Right cardiac atrium (tissue), 5 donors: Measurements from ENCODE around the gene KISS1R. TPM values are rescaled to one million over a fixed set of nuclear protein-coding genes. Genes with fewer than 3 reads are reported as not detected.
A peak's percentile ranks its signal among the peaks of the same experiment; 100 is the strongest.

Experiments used
- ATAC-seq, 2 donors: fragments of 200-7000 bp; cut with Tn5 transposase; one replicate each; pipeline versions ENCODE4 v1.8.0 to v1.9.1; 2020; ENCODE audit warnings: moderate library complexity in 2 of 2, mild to moderate bottlenecking in 1 of 2
- DNase-seq, 3 donors: peaks; one replicate each; pipeline ENCODE4 v3.0.0-alpha.2; 2020
- H3K27ac ChIP-seq: one replicate; pipeline ENCODE4 v1.5.1; 2013; ENCODE audit warnings: mild to moderate bottlenecking, low read length, control low read depth, moderate library complexity
- H3K27me3 ChIP-seq: one replicate; pipeline ENCODE4 v1.6.1; 2013; ENCODE audit not compliant: control insufficient read depth, insufficient read depth
- H3K4me1 ChIP-seq: one replicate; pipeline ENCODE4 v1.6.1; 2013; ENCODE audit warnings: low read length; ENCODE audit not compliant: control insufficient read depth, insufficient read depth
- H3K4me3 ChIP-seq: one replicate; pipeline ENCODE4 v1.5.1; 2013; ENCODE audit warnings: low read length, control low read depth
- H3K9me3 ChIP-seq: one replicate; pipeline ENCODE4 v1.6.1; 2013; ENCODE audit warnings: low read length; ENCODE audit not compliant: control insufficient read depth
- WGBS: extraction: QIAGEN DNeasy Blood & Tissue Kit; methylation state at CpG from one replicate; pipeline ENCODE4 v1.1.7; 2013; 5-methylcytosine and 5-hydroxymethylcytosine counted together
- intact Hi-C, 4 donors: fragments of 100-400 bp; cut with DNase I; formaldehyde crosslinking; loops; one replicate each; pipeline versions ENCODE4 v1.11.0 to v1.14.0; 2022 to 2023
- polyA plus RNA-seq: library from polyadenylated mRNA; stranded (reverse); fragments of 200-250 nt; gene quantifications from one replicate; pipeline ENCODE4 v1.2.3, GENCODE V29; 2013
- total RNA-seq, 4 donors: library from RNA; stranded (reverse); fragmentation: NEBNext Ultra II Directional; extraction: Animal tissue kit (Norgen Biotek cat#: 25700); gene quantifications; one replicate each; pipeline ENCODE4 v1.2.1, GENCODE V29; 2021
- donor health status: healthy with polysubstance abuse.
- donor health status: DM: no; HTN: yes; CAD: no.
- donor health status: DM: no; HTN: no; CAD: no.
- donor health status: DM: no; HTN: yes; CAD: no; lungs with severe emphysema.
- donor health status: DM: yes; HTN: yes; CAD: no.

The KISS1R gene
- total and polyA plus RNA-seq, 5 donors, result not detected

DNA sequence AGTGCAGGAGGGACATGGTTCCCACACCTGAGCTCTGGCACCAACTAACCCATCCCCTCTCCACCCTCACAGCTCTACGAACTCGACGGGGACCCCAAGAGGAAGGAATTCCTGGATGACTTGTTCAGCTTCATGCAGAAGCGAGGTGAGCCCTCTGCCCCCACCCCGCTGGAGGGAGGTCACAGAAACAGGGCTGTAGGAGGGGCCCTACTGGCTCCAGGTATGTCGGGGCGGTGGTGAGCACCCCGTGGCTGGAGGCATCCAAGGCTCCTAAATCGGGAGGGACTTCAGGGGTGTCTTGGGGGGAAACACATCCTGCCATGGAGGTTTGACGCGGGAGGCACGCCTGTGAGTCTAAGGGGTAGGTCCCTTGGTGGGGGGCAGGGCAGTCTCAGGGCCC lies 42.9 kb downstream of the KISS1R start:
- no peaks in the 10 kb centered on the region for H3K9me3 ChIP-seq
- no peak for ATAC-seq
- WGBS, result 68% methylated on average over 12 of the region's 12 CpGs
- H3K27me3 ChIP-seq, result no peaks in the 10 kb centered on the region
- intact Hi-C loops, result no loop called here
- DNase-seq, result no peak
- no peaks in the 10 kb centered on the region for H3K4me1 ChIP-seq
- no peak overlapping the region for H3K27ac ChIP-seq
- no peak overlapping the region for H3K4me3 ChIP-seq

DNA sequence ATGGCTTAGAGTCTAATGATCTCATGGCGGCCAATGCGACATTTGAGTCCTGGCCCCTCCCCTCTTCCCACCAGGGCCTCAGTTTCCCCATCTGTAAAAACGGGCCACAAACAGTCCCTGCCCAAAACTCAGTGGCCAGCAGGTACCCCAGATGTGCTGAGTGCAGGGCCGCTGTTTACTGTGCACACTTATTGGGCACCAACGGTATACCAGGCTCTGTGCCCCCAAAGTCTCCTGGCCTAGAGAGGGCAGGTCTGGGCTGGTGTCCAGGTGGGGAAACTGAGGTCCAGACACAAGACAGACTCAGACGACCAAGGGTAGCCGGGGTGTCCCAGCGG lies 43.4 kb downstream of the KISS1R start:
- no peak overlapping the region for H3K4me3 ChIP-seq
- DNase-seq (no peak), ATAC-seq (no peak)
- H3K4me1 ChIP-seq, result no peaks in the 10 kb centered on the region
- no peak overlapping the region for H3K27ac ChIP-seq
- H3K9me3 ChIP-seq, result no peaks in the 10 kb centered on the region
- WGBS, result 82% methylated on average over 8 of the region's 8 CpGs
- H3K27me3 ChIP-seq, result no peaks in the 10 kb centered on the region
- intact Hi-C loops, result no loop called here

DNA sequence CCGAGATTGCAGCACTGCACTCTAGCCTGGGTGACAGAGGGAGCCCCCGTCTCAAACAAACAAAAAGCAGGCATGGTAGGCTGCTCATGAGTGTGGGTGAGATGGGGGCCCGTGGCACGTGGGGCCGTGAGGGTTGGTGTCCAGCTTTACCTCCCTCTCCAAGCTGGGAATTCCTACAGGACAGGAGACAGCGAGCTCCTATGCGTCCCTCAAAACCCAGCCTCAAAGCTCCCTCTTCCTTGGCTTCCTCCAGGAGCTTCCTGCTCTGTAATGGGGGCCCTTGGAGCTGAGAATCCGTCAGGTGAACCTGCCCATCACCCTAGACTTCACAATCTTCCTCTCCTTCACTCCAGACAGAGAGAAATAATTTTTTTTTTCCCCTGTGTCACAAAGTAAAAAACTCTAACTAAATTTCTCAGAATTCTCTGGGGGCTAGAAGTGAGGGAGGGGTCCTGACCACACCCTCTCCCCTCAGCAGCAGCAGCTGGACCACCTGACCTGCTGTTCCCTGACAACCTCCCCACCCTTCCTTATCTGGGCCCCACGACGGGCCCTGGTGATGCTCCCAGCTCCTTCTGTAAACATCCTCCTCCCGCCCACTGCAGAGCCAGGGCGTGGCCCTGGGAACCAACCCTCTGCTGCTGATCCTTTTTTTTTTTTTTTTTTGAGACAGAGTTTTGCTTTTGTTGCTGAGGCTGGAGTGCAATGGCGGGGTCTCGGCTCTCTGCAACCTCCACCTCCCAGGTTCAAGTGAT lies 44.9 kb downstream of the KISS1R start:
- Histone ChIP-seq H3K4me3 (no peak overlapping the region), H3K27me3 (no peaks in the 10 kb centered on the region), H3K9me3 (no peaks in the 10 kb centered on the region), H3K27ac (no peak overlapping the region), H3K4me1 (no peaks in the 10 kb centered on the region)
- DNase-seq, result peak in 2 of 3 donors; percentile 55 to 72
- intact Hi-C loops, result no loop called here
- WGBS, result 79% methylated on average over 14 of the region's 14 CpGs
- peak; percentile 20 to 64 for ATAC-seq

DNA sequence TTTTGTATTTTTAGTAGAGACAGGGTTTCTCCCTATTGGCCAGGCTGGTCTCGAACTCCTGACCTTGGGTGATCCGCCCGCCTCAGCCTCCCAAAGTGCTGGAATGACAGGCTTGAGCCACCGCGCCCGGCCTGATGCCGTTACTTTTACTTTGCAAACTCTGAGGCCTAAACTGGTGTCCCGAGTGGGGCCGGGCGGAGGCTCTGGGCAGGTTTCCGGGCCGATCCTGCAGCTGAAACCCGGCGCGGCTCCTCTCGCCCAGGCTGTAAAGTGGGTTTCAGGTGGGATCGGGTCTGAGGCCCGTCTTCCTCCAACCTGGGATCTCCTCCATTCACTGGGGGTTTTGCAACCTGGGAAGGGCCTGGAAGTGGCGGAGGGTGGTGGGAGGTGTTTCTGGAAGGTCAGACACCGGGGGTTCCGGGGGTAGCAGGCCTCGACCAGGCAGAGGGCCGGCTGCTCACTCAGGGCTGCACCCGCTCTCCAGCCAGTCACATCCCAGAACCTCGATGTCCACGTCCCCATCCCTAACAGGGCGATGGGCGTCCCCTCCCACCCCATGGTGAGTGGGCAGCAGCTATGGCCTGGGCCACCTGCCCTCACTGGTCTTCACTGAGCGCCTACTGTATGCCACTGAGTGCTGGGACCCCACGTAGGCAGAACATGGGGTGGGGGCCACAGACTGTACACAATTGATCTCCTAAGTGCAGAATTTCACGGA lies 45.7 kb downstream of the KISS1R start:
- ATAC-seq (no peak), DNase-seq (no peak)
- WGBS, result 89% methylated on average over 31 of the region's 31 CpGs

DNA sequence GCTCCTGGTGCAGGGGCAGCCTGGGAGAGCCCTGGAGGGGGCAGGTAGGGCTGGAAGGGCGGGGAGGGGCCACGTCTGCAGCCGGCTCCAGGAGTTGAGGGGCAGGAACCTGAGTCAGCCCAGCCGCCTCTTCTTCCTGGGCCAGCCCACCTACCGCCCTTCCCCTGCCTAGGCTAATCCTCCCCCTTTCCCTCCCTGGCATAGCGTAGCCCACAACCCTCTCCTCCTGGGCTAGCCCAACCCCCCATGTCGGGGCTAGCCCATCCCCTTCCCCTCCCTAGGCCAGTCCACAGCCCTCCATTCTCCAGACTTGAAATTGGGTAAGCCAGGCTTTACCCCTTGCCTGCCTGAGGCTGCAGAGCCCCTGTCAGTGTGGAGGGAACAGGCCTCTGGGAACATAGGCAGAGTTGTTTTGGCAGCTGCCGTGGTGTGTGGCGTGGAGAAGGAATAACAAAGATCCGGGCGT lies 46.4 kb downstream of the KISS1R start:
- Histone ChIP-seq H3K4me1 (no peaks in the 10 kb centered on the region), H3K9me3 (no peaks in the 10 kb centered on the region), H3K27ac (no peak overlapping the region), H3K4me3 (no peak overlapping the region), H3K27me3 (no peaks in the 10 kb centered on the region)
- no peak for DNase-seq
- no peak for ATAC-seq
- intact Hi-C loops, result no loop called here
- WGBS, result 88% methylated on average over 11 of the region's 11 CpGs

More for the DNA sequence above, 45.7 kb downstream of the KISS1R start:
- intact Hi-C loops, result no loop called here
- Histone ChIP-seq H3K4me1 (no peaks in the 10 kb centered on the region), H3K27me3 (no peaks in the 10 kb centered on the region), H3K9me3 (no peaks in the 10 kb centered on the region), H3K4me3 (no peak overlapping the region), H3K27ac (no peak overlapping the region)

DNA sequence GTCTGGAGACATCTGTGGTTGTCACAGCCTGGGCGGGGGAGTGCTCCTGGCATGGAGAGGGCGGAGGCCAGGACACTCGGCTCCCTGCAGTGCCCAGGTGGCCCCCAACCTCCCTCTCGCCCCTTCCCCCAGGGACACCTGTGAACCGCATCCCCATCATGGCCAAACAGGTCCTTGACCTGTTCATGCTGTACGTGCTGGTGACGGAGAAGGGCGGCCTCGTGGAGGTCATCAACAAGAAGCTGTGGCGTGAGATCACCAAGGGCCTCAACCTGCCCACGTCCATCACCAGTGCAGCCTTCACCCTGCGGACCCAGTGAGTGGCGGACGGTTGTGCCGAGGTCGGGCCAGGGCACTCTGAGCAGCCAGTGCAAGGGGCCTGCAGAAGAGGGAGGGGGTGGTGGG lies 47.0 kb downstream of the KISS1R start:
- H3K4me1 ChIP-seq, result no peaks in the 10 kb centered on the region
- no peak overlapping the region for H3K27ac ChIP-seq
- no peak overlapping the region for H3K4me3 ChIP-seq
- ATAC-seq (peak in 1 of 2 donors; percentile 8), DNase-seq (no peak)
- no peaks in the 10 kb centered on the region for H3K27me3 ChIP-seq
- WGBS, result 97% methylated on average over 16 of the region's 16 CpGs
- intact Hi-C loops, result no loop called here
- H3K9me3 ChIP-seq, result no peaks in the 10 kb centered on the region

DNA sequence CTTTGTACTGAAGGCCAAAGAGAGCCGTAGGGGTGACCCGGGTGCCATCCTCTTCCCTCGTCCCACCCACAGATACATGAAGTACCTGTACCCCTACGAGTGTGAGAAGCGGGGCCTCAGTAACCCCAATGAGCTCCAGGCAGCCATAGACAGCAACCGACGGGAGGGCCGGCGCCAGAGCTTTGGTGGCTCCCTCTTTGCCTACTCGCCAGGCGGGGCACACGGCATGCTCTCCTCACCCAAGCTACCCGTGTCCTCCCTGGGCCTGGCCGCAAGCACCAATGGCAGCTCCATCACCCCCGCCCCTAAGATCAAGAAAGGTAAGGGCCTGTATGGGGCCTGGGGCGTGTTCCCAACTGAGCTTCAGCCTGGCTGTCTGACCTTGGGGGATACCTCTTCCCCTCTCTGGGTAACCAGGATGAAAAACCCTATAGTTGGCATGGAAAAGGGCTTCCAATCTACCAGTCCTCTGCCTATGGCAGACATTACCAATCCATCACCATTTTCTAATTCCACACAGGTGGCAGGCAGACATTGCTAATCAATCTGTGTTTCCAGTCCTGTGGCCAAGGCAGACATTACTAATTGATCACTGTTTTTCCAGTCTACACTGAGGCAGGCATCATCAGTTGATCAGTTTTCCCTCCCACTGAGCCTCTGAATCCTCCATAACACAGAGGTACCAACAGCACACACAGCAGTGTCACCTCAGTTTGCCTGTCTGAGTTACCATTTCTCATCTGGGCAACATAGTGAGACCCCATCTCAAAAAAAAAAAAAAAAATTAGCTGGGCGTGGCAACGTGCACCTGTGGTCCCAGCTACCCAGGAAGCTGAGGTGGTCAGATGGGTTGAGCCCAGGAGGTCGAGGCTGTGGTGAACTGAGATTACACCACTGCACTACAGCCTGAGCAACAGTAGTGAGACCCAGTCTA lies 47.9 kb downstream of the KISS1R start:
- Histone ChIP-seq H3K27ac (no peak overlapping the region), H3K4me1 (no peaks in the 10 kb centered on the region), H3K27me3 (no peaks in the 10 kb centered on the region), H3K4me3 (no peak overlapping the region), H3K9me3 (no peaks in the 10 kb centered on the region)
- WGBS, result 98% methylated on average over 19 of the region's 19 CpGs
- ATAC-seq (no peak), DNase-seq (peak in 1 of 3 donors; percentile 48)
- intact Hi-C loops, result no loop called here

DNA sequence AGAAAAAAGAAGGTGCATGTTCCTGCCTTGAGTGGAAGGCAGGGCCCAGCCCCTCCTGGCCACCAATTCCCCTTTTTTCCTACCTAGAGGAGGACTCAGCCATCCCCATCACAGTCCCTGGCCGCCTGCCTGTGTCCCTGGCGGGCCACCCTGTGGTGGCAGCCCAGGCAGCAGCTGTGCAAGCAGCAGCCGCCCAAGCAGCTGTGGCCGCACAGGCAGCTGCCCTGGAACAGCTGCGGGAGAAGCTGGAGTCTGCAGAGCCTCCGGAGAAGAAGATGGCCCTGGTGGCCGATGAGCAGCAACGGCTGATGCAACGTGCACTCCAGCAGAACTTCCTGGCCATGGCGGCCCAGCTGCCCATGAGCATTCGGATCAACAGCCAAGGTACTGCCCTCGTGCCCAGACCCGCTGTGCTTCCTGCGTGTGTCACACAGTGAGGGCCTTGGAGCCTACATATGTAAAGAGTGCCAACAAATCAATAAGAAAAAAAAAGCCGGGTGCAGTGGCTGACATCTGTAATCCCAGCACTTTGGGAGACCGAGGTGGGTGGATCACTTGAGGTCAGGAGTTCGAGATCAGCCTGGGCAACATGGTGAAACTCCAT lies 49.5 kb downstream of the KISS1R start:
- WGBS, result 95% methylated on average over 17 of the region's 17 CpGs
- H3K27ac ChIP-seq, result no peak overlapping the region
- H3K4me1 ChIP-seq, result no peaks in the 10 kb centered on the region

More for the DNA sequence above, 49.5 kb downstream of the KISS1R start:
- Histone ChIP-seq H3K4me3 (no peak overlapping the region), H3K27me3 (no peaks in the 10 kb centered on the region), H3K9me3 (peaks cover 3% of the 10 kb centered on the region)
- ATAC-seq, result no peak
- intact Hi-C loops, result no loop called here
- no peak for DNase-seq
